Measurements from ENCODE around the gene SCNN1A. TPM values are rescaled to one million over a fixed set of nuclear protein-coding genes. Genes with fewer than 3 reads are reported as not detected.
A peak's percentile ranks its signal among the peaks of the same experiment; 100 is the strongest.

The SCNN1A gene
- total RNA-seq, 1 experiment from 2014 or later = 549 TPM

DNA sequence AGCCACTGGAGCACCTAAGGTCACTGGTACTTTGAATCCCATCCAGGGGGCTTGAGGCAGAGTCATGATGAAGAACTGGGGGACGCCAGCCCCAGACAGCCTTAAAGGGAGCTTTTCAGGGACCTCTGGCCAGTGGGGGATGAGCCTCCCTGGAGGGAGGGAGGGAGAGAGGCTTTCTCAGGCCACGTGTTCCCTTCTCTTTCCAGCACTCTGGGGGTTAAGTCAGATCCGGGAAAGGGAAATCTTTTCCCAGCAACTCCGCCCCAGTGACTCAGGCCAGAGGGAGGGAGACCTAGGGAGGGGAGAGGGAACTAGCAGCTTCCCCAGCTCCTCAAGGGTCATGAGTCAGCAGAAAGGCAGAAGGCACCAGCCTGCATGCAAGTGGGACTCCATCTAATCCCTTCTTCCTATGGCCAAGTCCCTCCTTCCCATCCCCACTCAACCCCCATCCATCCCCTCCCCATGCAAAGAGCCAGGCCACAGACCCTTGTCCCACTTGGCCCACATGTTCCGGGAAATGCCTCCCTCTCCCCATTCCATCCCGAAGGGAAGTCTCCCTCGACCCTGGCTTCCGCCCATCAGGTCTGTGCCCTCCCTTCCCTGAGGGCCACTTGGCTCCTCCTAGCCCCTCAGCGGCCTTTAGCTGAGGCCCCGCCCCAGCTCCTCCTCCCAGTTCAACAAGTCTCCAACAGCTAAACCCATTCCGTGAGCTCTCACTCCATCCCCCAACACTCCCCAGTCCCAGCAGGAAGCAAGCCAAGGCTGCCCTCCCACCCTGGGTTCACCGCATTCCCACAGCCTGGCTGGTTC, 39.1 kb downstream of the SCNN1A start:
- BruUV-seq (replicated peaks) = no TSS peak
- Histone ChIP-seq H3K27me3 (ENCODE audit: insufficient read depth, low read depth) (no peaks in the 10 kb centered on the region), H3K4me2 (peak overlapping the region; percentile 83), H3K4me3 (peak overlapping the region; percentile 54), H4K20me1 (ENCODE audit: insufficient read depth) (peaks cover 11% of the 10 kb centered on the region; the same call in 1 of the 2 replicates), H3K9me3 (ENCODE audit: insufficient read depth, low read depth) (no peaks in the 10 kb centered on the region), H2AFZ (peak overlapping the region; percentile 63; the same call in 1 of the 2 replicates), H3K4me1 (replicated peaks; ENCODE audit: insufficient read depth) (peaks cover 82% of the 10 kb centered on the region), H3K27ac (peak overlapping the region; percentile 95), H3K9me2 (ENCODE audit: insufficient read depth) (no peaks in the 10 kb centered on the region), H3K36me3 (ENCODE audit: low read depth) (peaks cover 30% of the 10 kb centered on the region), H3K79me2 (ENCODE audit: low read depth) (peaks cover 82% of the 10 kb centered on the region), H3F3A (ENCODE audit: insufficient read depth, low read depth) (peaks cover 65% of the 10 kb centered on the region)
- DNase-seq = peak; percentile 98 to 99
- POLR2A ChIA-PET (ENCODE audit: unreplicated experiment) = interaction anchor here (0.5 to 2.7 kb wide), 35 partner anchors 9 to 607 kb away, joined by 3 to 58 read pairs (median 7); partner anchors contain the start of genes C12orf57, GAPDH, LTBR and RNU7-1
- intact Hi-C loops (cut with micrococcal nuclease; ENCODE audit: unreplicated experiment) = loop anchor here (1.0 to 2.0 kb wide), 8 partner anchors 27 to 197 kb away; partner anchors contain the start of gene TAPBPL
- CTCF ChIA-PET = interaction anchor here (0.5 to 1.3 kb wide), 11 partner anchors 27 to 499 kb away, joined by 3 to 5 read pairs (median 4); no protein-coding TSS in a partner anchor
- TF ChIP-seq, protein P1, sequence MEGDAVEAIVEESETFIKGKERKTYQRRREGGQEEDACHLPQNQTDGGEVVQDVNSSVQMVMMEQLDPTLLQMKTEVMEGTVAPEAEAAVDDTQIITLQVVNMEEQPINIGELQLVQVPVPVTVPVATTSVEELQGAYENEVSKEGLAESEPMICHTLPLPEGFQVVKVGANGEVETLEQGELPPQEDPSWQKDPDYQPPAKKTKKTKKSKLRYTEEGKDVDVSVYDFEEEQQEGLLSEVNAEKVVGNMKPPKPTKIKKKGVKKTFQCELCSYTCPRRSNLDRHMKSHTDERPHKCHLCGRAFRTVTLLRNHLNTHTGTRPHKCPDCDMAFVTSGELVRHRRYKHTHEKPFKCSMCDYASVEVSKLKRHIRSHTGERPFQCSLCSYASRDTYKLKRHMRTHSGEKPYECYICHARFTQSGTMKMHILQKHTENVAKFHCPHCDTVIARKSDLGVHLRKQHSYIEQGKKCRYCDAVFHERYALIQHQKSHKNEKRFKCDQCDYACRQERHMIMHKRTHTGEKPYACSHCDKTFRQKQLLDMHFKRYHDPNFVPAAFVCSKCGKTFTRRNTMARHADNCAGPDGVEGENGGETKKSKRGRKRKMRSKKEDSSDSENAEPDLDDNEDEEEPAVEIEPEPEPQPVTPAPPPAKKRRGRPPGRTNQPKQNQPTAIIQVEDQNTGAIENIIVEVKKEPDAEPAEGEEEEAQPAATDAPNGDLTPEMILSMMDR (conservative IDR thresholded peaks at IDR 0.05) = no peak
- no peak for TF ChIP-seq EZH2 (IDR thresholded peaks at IDR 0.05; ENCODE audit: low read depth)

DNA sequence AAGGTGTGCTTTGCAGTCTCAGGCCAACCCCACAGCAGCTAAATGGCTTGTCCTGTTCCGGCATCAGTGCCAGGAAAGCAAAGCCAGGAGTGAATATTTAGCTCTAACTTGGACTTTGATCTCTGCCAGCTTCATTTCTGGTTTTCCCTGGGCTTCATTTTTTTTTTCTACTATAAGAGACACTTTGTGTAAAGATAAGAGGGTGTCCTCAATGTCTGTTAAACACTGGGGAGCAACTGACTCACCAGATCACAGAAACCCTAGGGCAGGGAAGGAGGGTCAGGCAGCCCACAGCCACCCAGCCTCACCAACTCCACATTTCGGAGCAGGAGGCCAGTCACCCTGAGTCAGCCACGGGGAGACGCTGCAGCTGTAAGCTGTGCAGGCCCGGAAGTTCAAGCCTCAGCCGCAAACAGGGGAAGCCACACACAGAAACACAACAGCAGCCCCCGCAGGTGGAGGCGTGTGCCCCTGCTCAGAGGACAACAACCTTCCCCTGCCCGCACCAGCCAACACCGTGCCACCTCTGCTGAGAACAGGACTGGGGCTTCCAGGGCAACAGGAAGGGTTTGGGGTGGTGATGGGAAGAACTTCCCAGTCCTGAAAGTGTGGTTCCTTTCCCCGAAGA, 39.8 kb downstream of the SCNN1A start:
- TF ChIP-seq, protein P1 (conservative IDR thresholded peaks at IDR 0.05) = peak; percentile 53; the same call in 1 of the 2 replicates
- no peak for TF ChIP-seq EZH2 (IDR thresholded peaks at IDR 0.05; ENCODE audit: low read depth)
- Histone ChIP-seq H3K9me2 (ENCODE audit: insufficient read depth) (no peaks in the 10 kb centered on the region), H2AFZ (peak overlapping the region; percentile 63; the same call in 1 of the 2 replicates), H3K4me1 (replicated peaks; ENCODE audit: insufficient read depth) (peaks cover 82% of the 10 kb centered on the region), H3K9me3 (ENCODE audit: insufficient read depth, low read depth) (no peaks in the 10 kb centered on the region), H3K36me3 (ENCODE audit: low read depth) (peaks cover 37% of the 10 kb centered on the region), H3K27me3 (ENCODE audit: insufficient read depth, low read depth) (no peaks in the 10 kb centered on the region), H3K4me3 (peak overlapping the region; percentile 49), H3K79me2 (ENCODE audit: low read depth) (peaks cover 82% of the 10 kb centered on the region), H3F3A (ENCODE audit: insufficient read depth, low read depth) (peaks cover 72% of the 10 kb centered on the region), H4K20me1 (ENCODE audit: insufficient read depth) (peaks cover 16% of the 10 kb centered on the region; the same call in 1 of the 2 replicates), H3K27ac (peak overlapping the region; percentile 95), H3K4me2 (peak overlapping the region; percentile 83)
- ChIA-PET POLR2A (ENCODE audit: unreplicated experiment) (interaction anchor here (0.6 to 2.7 kb wide), 18 partner anchors 7 to 250 kb away, joined by 3 to 58 read pairs (median 4); partner anchors contain the start of gene GAPDH), CTCF (interaction anchor here (0.6 to 1.3 kb wide), 7 partner anchors 12 to 499 kb away, joined by 3 to 6 read pairs (median 4); no protein-coding TSS in a partner anchor)
- BruUV-seq (replicated peaks) = TSS peak; percentile 4
- intact Hi-C loops (cut with micrococcal nuclease; ENCODE audit: unreplicated experiment) = loop anchor here (1.0 to 2.0 kb wide), 9 partner anchors 22 to 198 kb away; partner anchors contain the start of gene TAPBPL
- peak; percentile 76 for DNase-seq

DNA sequence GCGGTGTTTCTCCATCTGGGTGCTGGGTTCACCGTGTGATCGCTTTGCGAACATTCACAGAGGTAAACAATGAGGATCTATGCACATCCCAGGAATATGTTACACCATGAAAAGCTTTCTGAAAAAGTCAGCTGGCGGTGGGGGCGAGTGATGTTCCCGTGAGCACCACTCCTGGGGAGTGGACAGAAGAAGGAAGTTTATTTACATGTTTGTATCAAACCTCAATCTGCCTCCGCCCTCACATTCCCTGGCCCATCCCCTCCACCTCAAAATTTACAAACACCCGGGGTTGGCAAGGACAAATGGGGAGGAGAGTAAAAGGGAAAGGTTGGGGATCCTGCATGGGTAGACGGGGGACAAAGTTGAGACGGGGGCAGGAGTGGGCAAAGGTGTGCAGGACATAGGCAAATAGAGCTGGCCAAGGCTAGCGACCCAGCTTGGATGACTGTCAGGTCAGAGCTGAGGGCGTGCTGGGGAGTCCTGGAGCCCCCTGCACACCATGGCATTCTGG, 40.4 kb downstream of the SCNN1A start:
- Histone ChIP-seq H3K79me2 (ENCODE audit: low read depth) (peaks cover 82% of the 10 kb centered on the region), H4K20me1 (ENCODE audit: insufficient read depth) (peaks cover 14% of the 10 kb centered on the region; the same call in 1 of the 2 replicates), H3K4me1 (replicated peaks; ENCODE audit: insufficient read depth) (peaks cover 80% of the 10 kb centered on the region), H3K9me3 (ENCODE audit: insufficient read depth, low read depth) (no peaks in the 10 kb centered on the region), H2AFZ (no peak overlapping the region), H3K27ac (peak overlapping the region; percentile 95), H3K4me3 (peak overlapping the region; percentile 49; the same call in 1 of the 2 replicates), H3K36me3 (ENCODE audit: low read depth) (peaks cover 43% of the 10 kb centered on the region), H3K4me2 (peak overlapping the region; percentile 83), H3F3A (ENCODE audit: insufficient read depth, low read depth) (peaks cover 75% of the 10 kb centered on the region), H3K27me3 (ENCODE audit: insufficient read depth, low read depth) (no peaks in the 10 kb centered on the region), H3K9me2 (ENCODE audit: insufficient read depth) (no peaks in the 10 kb centered on the region)
- DNase-seq = peak in 1 of 2 experiments; percentile 76
- ChIA-PET CTCF (interaction anchor here (0.6 to 1.1 kb wide), 3 partner anchors 12 to 28 kb away, joined by 3 to 6 read pairs (median 4); no protein-coding TSS in a partner anchor), POLR2A (ENCODE audit: unreplicated experiment) (interaction anchor here (0.6 to 2.7 kb wide), 13 partner anchors 8 to 250 kb away, joined by 3 to 42 read pairs (median 4); no protein-coding TSS in a partner anchor)
- intact Hi-C loops (cut with micrococcal nuclease; ENCODE audit: unreplicated experiment) = loop anchor here (1.0 kb wide), 1 partner anchor 22 kb away; no protein-coding TSS in a partner anchor
- BruUV-seq (replicated peaks) = no TSS peak
- TF ChIP-seq EZH2 (IDR thresholded peaks at IDR 0.05; ENCODE audit: low read depth) = no peak
- TF ChIP-seq, protein P1 (conservative IDR thresholded peaks at IDR 0.05) = no peak

All from PC-9 (cell line).